Cerebellar cortex (tissue), 1 donor: ENCODE data around the gene FOSL1.

Experiments used
- DNase-seq: peaks from one replicate; pipeline ENCODE4 v3.0.0-alpha.2; 2015; ENCODE audit warnings: low spot score

Gene FOSL1

DNA sequence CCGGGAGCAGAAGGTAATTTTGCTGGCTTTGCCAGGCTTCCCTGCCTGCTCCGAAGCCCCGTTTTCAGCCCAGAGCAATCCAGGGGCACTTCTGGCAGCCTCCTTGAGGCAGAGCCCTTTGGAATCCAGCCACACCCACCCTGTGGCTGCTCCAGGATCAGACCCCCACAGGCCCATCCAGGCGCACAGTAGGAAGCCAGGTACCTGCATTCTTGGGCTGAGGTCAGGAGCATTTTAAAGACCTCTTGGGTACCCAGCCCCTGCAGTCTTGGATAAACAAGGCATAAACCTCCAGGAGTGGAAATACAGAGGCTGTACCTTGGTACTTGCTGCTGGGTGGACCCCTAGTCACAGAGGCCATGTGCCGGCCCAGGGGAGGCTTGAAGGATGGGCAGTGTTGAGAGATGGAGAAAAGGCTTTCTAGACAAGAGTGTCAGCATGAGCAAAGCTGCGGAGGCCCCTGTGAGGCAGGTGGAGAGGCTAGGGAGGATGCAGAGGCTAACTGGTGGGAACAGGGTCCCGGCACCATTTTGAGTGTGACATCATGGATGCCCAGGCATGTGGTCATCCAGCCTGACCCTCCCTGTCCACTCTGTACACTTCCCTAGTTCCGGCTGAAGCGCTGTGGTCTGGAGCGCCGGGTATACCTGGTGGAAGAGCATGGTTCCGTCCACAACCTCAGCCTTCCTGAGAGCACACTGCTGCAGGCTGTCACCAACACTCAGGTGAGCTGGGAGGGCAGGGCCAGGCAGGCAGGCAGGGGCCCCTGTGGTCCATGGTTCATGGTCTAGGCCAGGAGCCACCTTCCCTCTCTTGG, 36.1 kb downstream of the FOSL1 start:
- no peak for DNase-seq

DNA sequence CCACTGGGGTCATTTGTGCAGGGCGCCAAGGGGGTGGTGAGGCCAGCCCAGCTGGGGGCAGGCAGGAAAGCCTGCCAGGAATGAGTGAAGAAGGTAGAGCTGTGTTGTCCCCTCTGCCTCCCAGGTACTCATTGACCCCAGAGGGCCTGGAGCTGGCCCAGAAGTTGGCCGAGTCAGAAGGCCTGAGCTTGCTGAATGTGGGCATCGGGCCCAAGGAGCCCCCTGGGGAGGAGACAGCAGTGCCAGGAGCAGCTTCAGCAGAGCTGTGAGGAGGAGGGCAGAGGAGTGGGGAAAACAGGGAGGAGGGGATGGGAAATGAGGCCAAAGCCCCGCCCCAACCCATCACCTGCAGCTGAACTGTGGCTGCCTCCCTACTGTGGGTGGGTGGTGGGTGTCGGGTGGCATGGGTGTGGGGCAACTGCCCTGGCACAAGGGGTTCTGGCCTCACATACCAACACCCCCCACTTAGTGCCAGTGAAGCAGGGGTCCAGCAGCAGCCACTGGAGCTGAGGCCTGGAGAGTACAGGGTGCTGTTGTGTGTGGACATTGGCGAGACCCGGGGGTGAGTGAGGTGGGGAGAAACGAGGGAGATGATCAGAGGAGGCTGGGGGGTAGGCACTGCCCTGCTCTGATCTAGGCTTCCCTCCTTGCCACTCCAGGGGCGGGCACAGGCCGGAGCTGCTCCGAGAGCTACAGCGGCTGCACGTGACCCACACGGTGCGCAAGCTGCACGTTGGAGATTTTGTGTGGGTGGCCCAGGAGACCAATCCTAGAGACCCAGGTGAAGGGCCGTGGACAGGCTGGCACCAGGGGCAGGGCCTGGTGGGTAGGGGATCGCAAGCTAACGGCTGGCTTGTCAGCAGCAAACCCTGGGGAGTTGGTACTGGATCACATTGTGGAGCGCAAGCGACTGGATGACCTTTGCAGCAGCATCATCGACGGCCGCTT, 37.0 kb downstream of the FOSL1 start:
- no peak for DNase-seq

DNA sequence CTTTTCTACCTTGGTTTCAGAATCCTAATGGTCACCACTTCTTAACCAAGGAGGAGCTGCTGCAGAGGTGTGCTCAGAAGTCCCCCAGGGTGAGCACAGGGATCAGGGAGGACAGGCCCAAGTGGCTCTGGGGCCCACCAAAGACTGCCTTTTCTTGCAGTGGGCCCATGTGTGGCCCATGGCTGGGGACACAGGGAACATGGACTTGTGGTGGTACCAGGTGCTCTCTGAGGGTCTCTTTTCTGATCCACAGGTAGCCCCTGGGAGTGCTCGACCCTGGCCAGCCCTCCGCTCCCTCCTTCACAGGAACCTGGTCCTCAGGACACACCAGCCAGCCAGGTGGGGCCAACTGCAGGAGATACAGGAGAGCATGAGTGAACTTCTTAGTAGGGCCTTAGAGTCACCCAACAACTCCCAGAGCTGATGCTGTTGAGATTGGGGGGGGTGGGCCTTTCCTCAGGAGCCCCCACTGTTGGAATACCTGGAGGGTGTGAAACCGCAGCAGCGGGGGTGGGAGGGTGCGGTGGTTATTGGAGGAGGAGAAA, 37.9 kb downstream of the FOSL1 start:
- no peak for DNase-seq

DNA sequence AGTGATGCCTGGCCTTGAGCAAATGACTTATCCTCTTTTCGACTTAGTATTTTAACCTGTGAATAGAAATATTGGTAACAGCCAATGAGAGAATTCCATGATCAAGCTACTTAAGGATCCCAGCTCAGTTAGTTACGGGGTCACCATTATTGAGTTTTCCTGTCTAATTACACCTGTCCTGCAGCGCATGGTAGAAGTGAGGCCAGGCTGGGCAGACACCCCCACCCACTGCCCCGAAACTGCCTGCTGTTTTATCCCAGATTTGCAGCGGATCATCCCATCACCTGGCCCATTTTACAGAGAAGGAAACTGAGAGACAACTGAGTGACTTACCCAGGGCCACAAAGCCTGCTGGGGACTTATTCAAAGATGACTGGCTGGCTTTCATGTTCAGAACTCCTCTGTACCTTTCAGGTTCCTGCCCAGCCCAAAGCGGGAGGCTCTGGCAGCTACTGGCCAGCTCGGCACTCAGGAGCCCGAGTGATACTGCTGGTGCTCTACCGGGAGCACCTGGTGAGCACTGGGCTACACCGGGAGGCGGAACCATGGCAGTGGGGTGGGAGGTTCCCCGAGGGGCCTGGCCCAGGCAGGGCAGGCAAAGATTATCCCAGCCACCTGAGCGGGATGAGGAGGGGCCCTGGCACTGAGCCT, 38.5 kb downstream of the FOSL1 start:
- DNase-seq = no peak

DNA sequence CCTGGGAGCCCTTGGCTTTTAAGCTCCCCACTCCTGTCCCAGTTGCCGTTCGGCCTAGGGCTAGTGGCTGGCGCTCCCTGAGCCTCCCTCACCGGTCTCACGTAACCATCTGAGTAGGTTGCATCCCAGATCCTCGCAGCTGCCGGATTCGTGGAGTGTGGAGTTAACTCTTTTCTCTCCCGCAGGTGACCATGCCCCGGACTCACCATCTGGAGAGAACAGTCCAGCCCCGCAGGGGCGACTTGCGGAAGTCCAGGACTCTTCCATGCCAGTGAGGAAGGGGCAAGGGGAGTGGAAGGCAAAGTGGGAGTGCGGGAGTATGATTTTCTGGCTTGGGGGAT, 39.1 kb downstream of the FOSL1 start:
- no peak for DNase-seq

DNA sequence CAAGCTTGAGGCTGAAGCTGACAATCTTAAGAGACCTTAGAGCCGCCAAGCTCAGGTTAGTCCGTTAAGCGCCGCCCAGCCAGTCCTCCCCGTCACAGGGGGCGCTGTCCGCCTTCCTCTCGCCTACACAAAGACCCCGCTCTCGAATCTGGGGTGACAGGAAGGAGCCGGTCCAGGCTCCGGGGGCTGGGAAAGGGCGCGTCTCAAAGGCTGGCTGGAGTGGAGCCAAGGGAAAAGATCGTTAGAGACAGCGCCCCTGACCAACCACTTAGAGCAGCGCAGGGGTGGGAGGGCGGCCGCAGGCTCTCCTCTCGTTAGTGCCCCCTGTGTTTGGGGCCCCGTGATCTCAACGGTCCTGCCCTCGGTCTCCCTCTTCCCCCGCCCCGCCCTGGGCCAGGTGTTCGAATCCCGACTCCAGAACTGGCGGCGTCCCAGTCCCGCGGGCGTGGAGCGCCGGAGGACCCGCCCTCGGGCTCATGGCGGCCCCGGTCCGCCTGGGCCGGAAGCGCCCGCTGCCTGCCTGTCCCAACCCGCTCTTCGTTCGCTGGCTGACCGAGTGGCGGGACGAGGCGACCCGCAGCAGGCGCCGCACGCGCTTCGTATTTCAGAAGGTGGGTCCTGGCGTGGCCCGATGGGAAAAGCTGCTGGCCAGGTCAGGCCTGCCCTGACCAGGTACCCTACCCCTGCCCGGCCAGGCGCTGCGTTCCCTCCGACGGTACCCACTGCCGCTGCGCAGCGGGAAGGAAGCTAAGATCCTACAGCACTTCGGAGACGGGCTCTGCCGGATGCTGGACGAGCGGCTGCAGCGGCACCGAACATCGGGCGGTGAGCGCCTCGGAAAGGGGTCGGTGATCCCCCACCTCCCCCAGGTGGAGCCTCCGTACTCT, 39.7 kb downstream of the FOSL1 start, which contains the start of gene MUS81:
MUS81 (plus strand) TSS at position 156 of the 887 bp plus-strand sequence; CDS start at position 477, 321 bp downstream.
- peak; percentile 98 for DNase-seq

DNA sequence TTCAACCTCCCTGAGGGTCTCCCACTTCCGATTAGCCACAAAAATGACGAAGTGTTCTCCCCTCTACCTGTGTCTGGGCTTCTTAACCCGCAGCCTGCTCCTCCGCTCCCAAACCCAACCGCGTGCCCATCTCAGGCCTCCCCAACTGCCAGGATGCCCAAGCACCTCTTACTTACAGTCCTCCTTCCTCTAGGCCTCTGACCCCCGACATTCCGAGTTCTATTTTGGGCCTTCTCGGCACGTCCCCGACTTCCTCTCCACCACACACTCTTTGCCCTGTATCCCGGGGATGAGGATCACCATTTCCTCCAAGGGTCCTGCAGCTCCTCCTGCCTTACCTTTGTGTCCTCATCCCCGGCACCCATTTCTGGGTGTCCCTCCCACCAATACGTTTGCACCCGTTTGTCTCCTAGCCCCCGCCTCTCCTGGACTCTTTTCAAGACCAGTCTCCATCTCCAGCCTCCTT, 40.3 kb downstream of the FOSL1 start:
- no peak for DNase-seq

DNA sequence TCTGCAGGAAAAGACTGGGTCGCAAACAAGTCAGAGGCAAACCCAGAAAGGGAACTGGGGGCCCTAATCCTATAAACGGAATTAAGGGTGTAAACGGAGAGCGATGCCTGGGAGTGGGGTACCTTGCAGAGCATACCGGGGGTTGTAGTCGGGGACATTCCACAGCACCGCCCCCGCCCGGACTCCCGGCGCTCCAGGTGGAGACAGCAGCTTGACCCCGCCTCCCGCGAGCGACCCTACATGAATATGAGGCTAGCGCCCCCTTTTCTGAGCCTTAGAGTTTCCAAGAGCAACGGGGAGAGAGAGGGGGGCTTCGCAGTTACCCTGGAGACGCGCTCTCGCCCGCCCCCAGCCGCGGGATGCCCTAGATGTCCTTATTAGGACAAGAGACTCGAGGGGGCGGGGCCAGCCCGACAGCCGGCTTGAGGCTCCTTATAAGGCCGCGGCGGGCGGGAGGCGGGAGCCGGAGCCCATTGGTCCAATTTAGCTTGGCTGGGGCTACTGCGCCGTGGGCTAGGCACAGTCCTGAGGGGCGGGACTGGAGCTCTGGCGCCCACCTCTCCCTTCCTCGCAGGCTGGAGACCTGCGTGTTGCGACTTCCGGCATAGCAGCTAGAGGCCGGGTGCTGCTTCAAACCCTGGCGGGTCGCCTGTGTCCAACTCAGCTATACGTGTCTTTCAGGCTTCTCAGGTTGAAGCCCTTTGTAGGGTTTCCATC, 40.9 kb downstream of the FOSL1 start:
- DNase-seq = peak; percentile 99

DNA sequence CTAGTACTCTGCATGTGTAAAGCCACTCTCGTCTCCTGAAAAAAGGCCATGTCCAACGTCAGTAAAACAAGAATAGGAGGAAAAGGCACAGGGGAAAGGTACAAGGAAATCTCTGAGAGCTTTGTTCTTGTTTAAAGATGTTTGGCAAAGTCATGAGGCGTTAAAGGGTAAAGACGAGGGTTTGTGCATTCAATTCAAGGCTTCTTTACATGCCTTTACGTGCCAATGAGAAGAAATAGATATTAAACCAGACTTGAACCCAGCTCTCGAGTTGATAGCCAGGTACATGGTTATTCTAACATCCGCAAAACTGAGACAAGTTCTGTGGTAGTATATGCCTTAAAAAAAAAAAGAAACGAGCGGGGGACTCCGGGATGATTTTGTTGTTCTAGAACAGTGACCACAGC, 41.5 kb downstream of the FOSL1 start:
- DNase-seq = no peak

DNA sequence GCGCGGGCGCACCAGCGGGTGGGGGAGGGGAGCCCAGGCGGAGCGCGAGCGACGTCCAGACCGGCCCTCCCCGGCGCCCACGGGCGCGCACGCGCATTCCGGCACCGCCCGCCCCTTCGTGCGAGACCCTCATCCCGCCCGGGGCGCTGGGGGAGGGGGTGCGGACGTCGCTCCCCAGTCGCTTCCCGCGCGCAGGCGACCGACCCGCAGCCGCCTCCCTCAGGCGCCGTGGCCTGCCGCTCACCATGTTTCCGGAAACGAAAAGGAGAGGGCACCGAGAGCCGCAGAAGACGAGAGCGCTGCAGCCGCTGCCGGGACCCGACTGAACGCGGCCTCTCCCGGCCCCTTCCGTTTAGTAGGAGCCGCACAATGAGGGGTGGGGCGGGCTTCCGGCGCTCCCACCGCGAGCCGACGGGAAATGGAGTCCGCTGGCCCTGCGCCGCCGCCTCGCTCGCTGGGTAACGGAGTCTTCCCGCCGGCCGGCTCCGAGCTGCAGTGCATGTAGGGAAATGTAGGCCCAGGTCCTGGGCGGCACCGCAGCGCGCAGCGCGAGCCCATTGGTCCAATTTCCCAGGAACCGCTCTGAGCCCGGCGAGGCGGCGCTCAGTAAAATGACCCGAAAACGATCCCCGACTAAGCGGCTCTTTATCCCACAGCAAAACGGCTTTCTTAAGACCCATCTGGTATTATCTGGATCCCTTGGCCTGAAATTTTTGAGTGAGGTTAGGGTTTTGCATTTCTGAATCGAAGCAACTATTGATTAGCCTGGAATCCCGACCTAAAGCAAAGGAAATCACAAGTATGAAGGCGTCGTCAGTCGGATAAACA, 42.1 kb downstream of the FOSL1 start, which contains the start of gene CFL1:
CFL1 (minus strand) TSS at position 328 of the 828 bp plus-strand sequence; CDS start at position 247, 81 bp downstream.
- DNase-seq = peak; percentile 97

DNA sequence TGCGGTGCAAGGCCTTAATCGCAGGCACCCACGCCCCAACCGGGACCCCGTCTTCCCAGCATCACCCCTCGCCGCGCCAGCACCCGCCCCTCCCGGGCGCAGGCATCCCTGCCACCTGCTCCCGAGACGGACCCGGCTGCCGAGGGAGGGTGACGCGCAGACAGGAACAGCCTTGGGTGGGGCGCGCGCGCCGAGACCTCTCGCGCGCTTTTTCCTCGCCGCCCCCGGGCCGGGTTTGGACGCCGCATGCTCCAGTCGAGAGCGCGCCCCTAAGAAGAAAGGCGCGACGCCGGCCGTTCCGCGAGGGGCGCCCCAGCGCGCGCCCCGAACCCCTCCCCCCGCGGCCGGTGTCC, 42.7 kb downstream of the FOSL1 start:
- no peak for DNase-seq

DNA sequence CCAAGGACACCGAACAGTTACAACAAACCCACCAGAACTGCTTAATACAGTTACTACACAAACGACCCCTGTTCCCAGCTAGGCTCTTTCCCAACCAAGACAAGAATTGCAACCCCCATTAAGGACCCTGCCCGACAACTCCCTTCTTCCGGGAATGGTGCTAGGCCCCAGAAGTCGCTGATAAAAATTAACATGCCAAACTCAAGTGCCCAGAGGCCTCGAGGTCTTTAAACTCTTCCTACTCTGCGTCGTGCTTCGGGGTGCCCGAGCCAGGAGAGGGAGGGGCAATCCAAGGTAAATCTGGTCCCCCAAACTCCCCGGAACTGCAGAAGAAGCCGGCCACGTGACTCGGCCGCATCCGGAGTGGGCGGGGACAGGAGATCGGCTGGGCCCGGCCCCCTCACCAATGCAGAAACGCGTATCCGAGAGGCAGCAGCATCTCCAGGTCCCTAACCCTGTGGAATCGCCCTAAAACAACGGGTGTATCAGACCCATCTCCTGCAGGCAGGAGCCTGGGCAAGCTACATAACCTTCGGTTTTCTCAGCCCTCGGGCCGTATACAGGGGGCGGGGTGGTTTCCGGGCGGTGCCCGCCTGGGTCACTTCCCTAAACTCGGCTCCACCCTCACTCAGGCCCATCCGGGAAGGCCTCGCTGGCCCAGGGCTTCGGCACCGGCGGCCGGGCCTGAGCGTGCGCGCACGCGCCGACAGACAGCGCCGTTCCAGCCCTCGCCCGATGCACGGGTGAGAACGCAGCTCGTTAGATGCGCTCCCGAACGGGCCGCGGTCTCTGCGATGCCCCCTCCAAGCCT, 43.3 kb downstream of the FOSL1 start:
- DNase-seq = peak; percentile 55

DNA sequence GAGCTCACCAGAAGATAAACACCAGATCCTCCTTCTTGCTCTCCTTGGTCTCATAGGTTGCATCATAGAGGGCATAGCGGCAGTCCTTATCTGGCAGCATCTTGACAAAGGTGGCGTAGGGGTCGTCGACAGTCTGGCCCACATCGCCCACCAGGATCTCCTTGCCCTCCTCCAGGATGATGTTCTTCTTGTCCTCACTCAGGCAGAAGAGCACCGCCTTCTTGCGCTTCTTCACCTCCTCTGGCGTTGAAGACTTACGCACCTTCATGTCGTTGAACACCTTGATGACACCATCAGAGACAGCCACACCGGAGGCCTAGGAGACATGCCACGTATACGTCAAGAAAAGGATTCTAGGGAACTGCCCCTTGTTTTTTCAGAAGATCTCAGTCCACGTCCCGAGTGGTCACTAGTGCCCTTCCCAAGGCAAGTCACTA, 44.2 kb downstream of the FOSL1 start:
- no peak for DNase-seq

DNA sequence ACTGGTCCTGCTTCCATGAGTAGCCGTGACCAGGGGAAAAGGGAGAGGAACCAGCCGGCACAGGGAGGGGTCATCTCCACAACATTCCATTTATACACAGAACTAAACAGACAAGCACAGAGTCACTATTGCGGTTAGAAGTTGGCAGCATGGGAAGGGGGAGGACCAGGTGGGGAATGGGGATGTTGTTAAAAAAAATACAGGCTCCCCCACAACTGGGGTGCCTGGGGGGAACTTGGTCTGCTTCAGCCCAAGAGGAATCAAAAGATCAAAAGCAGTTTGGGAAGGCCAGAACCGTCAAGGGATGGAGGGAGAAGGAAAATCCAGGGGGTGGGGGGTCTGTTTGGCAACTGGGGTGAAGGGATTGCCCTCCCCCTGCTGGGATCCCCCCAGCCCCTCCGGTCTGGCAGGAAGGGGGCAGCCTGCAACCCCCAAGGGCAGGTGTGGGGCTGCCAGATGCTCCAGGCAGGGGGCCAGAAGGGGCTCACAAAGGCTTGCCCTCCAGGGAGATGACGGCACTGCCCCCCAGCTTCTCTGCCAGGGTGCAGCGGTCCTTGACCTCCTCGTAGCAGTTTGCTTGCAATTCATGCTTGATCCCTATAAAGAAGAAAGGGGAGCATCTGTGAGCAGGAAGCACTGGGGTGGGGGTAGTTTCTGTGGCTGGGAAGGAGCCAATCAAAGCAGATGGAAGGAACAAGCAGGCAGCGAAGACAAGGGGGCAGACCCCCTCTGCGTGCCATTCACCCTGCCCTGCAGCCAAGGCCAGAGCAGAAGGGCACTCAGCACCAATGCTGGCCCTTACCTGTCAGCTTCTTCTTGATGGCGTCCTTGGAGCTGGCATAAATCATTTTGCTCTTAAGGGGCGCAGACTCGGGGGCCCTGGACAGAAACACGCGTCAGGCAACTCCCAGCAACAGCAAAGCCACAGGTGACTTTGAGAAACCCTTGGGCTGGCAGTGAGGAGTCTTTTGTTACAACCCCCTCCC, 45.0 kb downstream of the FOSL1 start:
- DNase-seq = peak; percentile 1

DNA sequence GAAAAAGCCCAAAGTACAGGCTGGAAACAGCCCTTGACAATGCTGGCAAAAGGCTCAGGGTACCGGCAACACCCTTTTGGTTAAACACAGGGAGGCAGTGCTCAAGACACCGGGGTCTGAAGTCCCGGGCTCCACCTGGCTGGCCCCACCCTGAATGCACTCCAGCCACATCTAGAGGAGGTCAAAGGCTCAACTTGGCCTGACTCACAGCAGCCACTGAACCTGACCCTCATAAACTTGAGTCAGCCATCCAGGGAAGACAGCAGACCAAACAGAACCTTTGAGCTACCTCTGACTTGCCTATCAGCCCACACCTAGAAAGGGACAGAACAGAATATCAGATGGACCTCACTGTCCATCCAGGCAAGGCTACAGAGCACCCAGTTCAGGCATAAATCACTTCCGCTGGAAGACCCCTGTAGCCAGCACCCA, 46.0 kb downstream of the FOSL1 start:
- DNase-seq = no peak

DNA sequence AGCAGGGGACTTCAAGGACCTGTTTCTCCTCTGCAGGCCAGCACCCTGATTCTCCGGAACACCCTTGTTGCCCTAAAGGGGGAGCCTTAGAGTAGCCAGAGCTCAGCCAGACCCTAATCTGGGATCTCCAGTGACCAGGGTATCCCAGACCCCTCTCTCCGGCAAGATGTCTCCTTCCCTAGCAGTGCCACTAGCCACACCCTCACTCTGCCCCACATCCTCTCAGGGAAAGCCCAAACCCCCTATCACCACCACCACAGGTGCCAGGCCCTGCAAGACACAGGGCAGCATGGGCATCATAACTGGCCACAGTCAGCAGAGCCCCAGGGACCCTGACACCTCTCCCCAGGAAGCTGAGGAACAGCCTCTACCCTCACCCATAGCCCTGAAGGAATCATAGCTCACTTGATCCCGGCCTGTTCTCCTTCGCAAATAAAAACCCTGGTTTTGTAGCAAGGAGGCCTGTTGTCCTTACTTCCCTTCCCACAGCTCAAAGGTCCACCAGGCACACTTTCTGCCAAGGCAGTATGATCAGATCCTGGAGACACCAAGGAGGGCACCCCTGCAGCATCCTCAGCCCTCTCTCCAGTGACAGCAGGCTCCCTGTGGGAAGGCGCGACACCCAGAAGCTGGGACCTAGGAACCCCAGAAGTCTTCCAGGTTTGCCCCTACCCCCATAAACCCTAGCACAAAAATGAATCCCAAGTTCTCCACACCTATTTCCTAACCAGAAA, 46.8 kb downstream of the FOSL1 start:
- DNase-seq = no peak
